ENCODE results near the gene KIF7.

DNA sequence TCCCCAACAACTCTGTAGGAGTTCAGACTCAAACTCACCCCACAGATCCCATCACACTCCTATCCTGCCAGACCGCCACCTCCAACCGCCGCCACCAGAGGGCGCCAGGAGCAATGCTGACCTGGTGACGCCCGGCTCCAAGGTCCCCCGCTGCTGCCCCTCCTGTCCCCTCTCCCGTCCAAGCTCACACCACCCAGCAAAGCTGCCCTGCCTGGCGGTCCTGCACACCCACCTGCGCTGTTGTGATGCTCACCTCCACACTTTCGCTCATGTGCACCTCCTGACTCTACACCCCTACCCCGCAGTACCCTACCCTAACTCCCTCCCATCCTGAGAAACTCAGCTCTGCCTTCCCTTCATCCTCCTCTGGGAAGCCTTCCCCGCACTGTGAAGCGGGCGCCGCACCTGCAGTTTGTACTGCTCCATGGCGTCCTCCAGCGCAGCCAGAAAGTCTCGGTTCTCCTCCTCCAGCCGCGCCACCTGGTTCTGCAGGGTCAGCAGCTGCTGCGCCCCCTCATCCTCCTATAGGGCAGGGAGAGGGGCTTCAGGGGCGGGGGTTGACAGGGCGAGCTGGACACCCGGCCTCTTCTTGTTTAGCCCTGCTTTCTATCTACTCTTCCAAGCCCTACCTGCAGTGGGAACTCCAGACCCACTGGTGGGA lies 7.9 kb downstream of the KIF7 start:
- TF ChIP-seq SIN3A (IDR thresholded peaks at IDR 0.05; ENCODE audit: low read depth, low read length) (no peak), SMC3 (IDR thresholded peaks at IDR 0.05; ENCODE audit: borderline replicate concordance, low read length) (peak; percentile 33; the same call in 1 of the 2 replicates), POLR2A (IDR thresholded peaks at IDR 0.05; ENCODE audit: low read depth, low read length) (no peak), CEBPB (IDR thresholded peaks at IDR 0.05; ENCODE audit: borderline replicate concordance in 1 of 2, low read depth in 2 of 2, low read length in 2 of 2) (no peak), DPF2 (IDR thresholded peaks at IDR 0.05) (no peak)
- TF ChIP-seq, protein P1, sequence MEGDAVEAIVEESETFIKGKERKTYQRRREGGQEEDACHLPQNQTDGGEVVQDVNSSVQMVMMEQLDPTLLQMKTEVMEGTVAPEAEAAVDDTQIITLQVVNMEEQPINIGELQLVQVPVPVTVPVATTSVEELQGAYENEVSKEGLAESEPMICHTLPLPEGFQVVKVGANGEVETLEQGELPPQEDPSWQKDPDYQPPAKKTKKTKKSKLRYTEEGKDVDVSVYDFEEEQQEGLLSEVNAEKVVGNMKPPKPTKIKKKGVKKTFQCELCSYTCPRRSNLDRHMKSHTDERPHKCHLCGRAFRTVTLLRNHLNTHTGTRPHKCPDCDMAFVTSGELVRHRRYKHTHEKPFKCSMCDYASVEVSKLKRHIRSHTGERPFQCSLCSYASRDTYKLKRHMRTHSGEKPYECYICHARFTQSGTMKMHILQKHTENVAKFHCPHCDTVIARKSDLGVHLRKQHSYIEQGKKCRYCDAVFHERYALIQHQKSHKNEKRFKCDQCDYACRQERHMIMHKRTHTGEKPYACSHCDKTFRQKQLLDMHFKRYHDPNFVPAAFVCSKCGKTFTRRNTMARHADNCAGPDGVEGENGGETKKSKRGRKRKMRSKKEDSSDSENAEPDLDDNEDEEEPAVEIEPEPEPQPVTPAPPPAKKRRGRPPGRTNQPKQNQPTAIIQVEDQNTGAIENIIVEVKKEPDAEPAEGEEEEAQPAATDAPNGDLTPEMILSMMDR (IDR thresholded peaks at IDR 0.05 in 2 of 3, conservative IDR thresholded peaks at IDR 0.05 in 1 of 3; ENCODE audit: control insufficient read depth in 2 of 3, extremely low read depth in 1 of 3, insufficient read depth in 1 of 3, low read depth in 3 of 3, low read length in 3 of 3) = peak; percentile 76 to 90 (median 89)
- TF ChIP-seq, protein P2, sequence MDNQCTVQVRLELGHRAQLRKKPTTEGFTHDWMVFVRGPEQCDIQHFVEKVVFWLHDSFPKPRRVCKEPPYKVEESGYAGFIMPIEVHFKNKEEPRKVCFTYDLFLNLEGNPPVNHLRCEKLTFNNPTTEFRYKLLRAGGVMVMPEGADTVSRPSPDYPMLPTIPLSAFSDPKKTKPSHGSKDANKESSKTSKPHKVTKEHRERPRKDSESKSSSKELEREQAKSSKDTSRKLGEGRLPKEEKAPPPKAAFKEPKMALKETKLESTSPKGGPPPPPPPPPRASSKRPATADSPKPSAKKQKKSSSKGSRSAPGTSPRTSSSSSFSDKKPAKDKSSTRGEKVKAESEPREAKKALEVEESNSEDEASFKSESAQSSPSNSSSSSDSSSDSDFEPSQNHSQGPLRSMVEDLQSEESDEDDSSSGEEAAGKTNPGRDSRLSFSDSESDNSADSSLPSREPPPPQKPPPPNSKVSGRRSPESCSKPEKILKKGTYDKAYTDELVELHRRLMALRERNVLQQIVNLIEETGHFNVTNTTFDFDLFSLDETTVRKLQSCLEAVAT (IDR thresholded peaks at IDR 0.05) = no peak

Data from GM12878 (cell line).